ENCODE results near the gene SCTR.

The SCTR gene

GRCh38 chr2:119455066-119455718 lies 69.1 kb downstream of the SCTR start:
- Histone ChIP-seq H3K9ac (ENCODE audit: low read depth, low read length) (no peak overlapping the region), H3K4me3 (ENCODE audit: low read length) (no peak overlapping the region), H3K27ac (ENCODE audit: low read depth, low read length) (no peak overlapping the region), H3K27me3 (ENCODE audit: insufficient read depth, low read length) (no peaks in the 10 kb centered on the region; the same call in 1 of the 2 replicates), H3K9me3 (ENCODE audit: insufficient read depth, low read depth, low read length) (no peaks in the 10 kb centered on the region), H3K4me1 (ENCODE audit: insufficient read depth, low read length) (no peaks in the 10 kb centered on the region), H3K36me3 (ENCODE audit: insufficient read depth, low read length) (no peaks in the 10 kb centered on the region)
- 91% methylated on average over 13 of the region's 13 CpGs for WGBS

DNA sequence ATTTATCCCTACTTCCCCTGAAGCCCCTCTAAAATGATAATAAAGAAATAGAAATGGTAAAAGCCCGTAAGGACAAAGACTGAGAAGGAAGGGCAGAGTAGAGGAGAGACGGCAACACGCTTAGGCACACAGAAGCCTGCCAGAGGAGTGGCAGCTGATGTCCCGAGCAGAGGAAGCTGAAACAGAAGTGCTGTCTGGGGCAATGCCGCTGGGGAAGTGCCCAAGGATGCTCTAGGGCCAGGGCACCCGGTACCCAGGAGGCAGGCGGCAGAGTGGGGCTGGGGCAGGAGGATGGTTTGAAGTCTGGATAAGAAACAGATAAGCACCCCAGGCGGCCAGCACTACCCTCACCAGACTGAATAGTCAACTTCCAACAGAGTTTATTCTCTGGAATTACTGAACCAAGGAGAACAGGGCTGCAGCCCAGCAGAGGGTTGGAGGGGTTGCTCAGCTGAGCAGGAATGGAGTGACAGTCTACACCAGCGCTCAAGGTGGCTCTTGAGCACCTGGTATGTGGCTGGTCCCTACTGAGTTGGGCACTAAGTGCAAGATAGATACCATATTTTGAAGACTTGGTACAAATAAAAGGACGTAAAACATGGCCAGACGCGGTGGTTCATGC lies 70.2 kb downstream of the SCTR start:
- Histone ChIP-seq H3K4me3 (ENCODE audit: low read length) (no peak overlapping the region), H3K27me3 (ENCODE audit: insufficient read depth, low read length) (no peaks in the 10 kb centered on the region; the same call in 1 of the 2 replicates), H3K36me3 (ENCODE audit: insufficient read depth, low read length) (no peaks in the 10 kb centered on the region), H3K4me1 (ENCODE audit: insufficient read depth, low read length) (no peaks in the 10 kb centered on the region), H3K9ac (ENCODE audit: low read depth, low read length) (no peak overlapping the region), H3K27ac (ENCODE audit: low read depth, low read length) (no peak overlapping the region), H3K9me3 (ENCODE audit: insufficient read depth, low read depth, low read length) (no peaks in the 10 kb centered on the region)
- WGBS = 85% methylated on average over 11 of the region's 12 CpGs

- Histone ChIP-seq H3K4me3 (ENCODE audit: low read length) (no peak overlapping the region), H3K36me3 (ENCODE audit: insufficient read depth, low read length) (no peaks in the 10 kb centered on the region), H3K9me3 (ENCODE audit: insufficient read depth, low read depth, low read length) (no peaks in the 10 kb centered on the region), H3K27me3 (ENCODE audit: insufficient read depth, low read length) (peaks cover 3% of the 10 kb centered on the region), H3K4me1 (ENCODE audit: insufficient read depth, low read length) (0 out of 2 replicates have a peak, but pooled peaks cover 3% of the 10 kb centered on the region), H3K27ac (ENCODE audit: low read depth, low read length) (no peak overlapping the region), H3K9ac (ENCODE audit: low read depth, low read length) (no peak overlapping the region)
- WGBS = 88% methylated on average over 9 of the region's 9 CpGs
Measured at GRCh38 chr2:119451336-119452050, 72.8 kb downstream of the SCTR start.

DNA sequence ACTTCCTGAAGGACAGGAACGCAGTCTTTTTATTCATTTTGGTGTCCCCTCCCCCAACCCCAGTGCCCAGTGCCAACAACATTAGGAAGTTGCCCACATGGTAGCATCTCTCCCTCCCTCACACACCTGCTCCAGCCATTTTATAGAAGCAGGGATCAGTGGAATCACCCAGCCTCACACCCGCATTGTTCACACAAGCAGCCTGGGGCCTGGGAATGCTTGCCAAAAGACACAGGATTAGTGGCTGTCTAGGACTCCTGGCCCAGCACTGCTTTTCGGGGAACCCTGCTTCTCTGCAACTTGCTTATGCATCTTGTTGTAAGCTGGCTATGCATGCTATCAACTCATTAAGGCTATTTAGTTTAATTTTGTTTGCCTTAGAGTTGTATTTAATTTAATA lies 74.8 kb downstream of the SCTR start:
- H3K27me3 ChIP-seq (ENCODE audit: insufficient read depth, low read length) = peaks cover 3% of the 10 kb centered on the region
- 84% methylated on average over 3 of the region's 3 CpGs for WGBS
- H3K4me3 ChIP-seq (ENCODE audit: low read length) = no peak overlapping the region
- peaks cover 9% of the 10 kb centered on the region; the same call in 1 of the 2 replicates for H3K4me1 ChIP-seq (ENCODE audit: insufficient read depth, low read length)
- no peaks in the 10 kb centered on the region for H3K9me3 ChIP-seq (ENCODE audit: insufficient read depth, low read depth, low read length)
- no peaks in the 10 kb centered on the region for H3K36me3 ChIP-seq (ENCODE audit: insufficient read depth, low read length)
- H3K27ac ChIP-seq (ENCODE audit: low read depth, low read length) = no peak overlapping the region
- no peak overlapping the region for H3K9ac ChIP-seq (ENCODE audit: low read depth, low read length)

GRCh38 chr2:119448427-119449141 lies 75.7 kb downstream of the SCTR start:
- Histone ChIP-seq H3K9me3 (ENCODE audit: insufficient read depth, low read depth, low read length) (no peaks in the 10 kb centered on the region), H3K27me3 (ENCODE audit: insufficient read depth, low read length) (peaks cover 3% of the 10 kb centered on the region), H3K4me3 (ENCODE audit: low read length) (no peak overlapping the region), H3K9ac (ENCODE audit: low read depth, low read length) (no peak overlapping the region), H3K4me1 (ENCODE audit: insufficient read depth, low read length) (peaks cover 9% of the 10 kb centered on the region; the same call in 1 of the 2 replicates), H3K27ac (ENCODE audit: low read depth, low read length) (no peak overlapping the region), H3K36me3 (ENCODE audit: insufficient read depth, low read length) (no peaks in the 10 kb centered on the region)
- 82% methylated on average over 9 of the region's 9 CpGs for WGBS

GRCh38 chr2:119446037-119446436 lies 78.2 kb downstream of the SCTR start:
- no peaks in the 10 kb centered on the region for H3K9me3 ChIP-seq (ENCODE audit: insufficient read depth, low read depth, low read length)
- WGBS = 88% methylated on average over 9 of the region's 9 CpGs

GRCh38 chr2:119442850-119443249 lies 81.4 kb downstream of the SCTR start:
- Histone ChIP-seq H3K27me3 (ENCODE audit: insufficient read depth, low read length) (0 out of 2 replicates have a peak, but pooled peaks cover under 1% of the 10 kb centered on the region), H3K27ac (ENCODE audit: low read depth, low read length) (no peak overlapping the region), H3K4me1 (ENCODE audit: insufficient read depth, low read length) (peaks cover 5% of the 10 kb centered on the region; the same call in 1 of the 2 replicates), H3K4me3 (ENCODE audit: low read length) (no peak overlapping the region), H3K9ac (ENCODE audit: low read depth, low read length) (no peak overlapping the region), H3K36me3 (ENCODE audit: insufficient read depth, low read length) (no peaks in the 10 kb centered on the region), H3K9me3 (ENCODE audit: insufficient read depth, low read depth, low read length) (no peaks in the 10 kb centered on the region)
- 93% methylated on average over 10 of the region's 11 CpGs for WGBS

More at GRCh38 chr2:119446037-119446436, 78.2 kb downstream of the SCTR start:
- H3K36me3 ChIP-seq (ENCODE audit: insufficient read depth, low read length) = no peaks in the 10 kb centered on the region
- no peak overlapping the region for H3K4me3 ChIP-seq (ENCODE audit: low read length)
- H3K27ac ChIP-seq (ENCODE audit: low read depth, low read length) = no peak overlapping the region
- H3K9ac ChIP-seq (ENCODE audit: low read depth, low read length) = no peak overlapping the region
- peaks cover 3% of the 10 kb centered on the region; the same call in 1 of the 2 replicates for H3K27me3 ChIP-seq (ENCODE audit: insufficient read depth, low read length)
- H3K4me1 ChIP-seq (ENCODE audit: insufficient read depth, low read length) = peaks cover 9% of the 10 kb centered on the region; the same call in 1 of the 2 replicates

- 90% methylated on average over 7 of the region's 7 CpGs for whole genome bisulfite sequencing
- no peaks in the 10 kb centered on the region for H3K27me3 ChIP-seq (ENCODE audit: insufficient read depth, low read length)
- H3K4me1 ChIP-seq (ENCODE audit: insufficient read depth, low read length) = peaks cover 5% of the 10 kb centered on the region; the same call in 1 of the 2 replicates
- no peaks in the 10 kb centered on the region for H3K36me3 ChIP-seq (ENCODE audit: insufficient read depth, low read length)
- no peak overlapping the region for H3K27ac ChIP-seq (ENCODE audit: low read depth, low read length)
- no peak overlapping the region for H3K9ac ChIP-seq (ENCODE audit: low read depth, low read length)
- no peaks in the 10 kb centered on the region for H3K9me3 ChIP-seq (ENCODE audit: insufficient read depth, low read depth, low read length)
- no peak overlapping the region for H3K4me3 ChIP-seq (ENCODE audit: low read length)
Measured at GRCh38 chr2:119442226-119442619, 82.1 kb downstream of the SCTR start.

- Histone ChIP-seq H3K27me3 (ENCODE audit: insufficient read depth, low read length) (no peaks in the 10 kb centered on the region), H3K36me3 (ENCODE audit: insufficient read depth, low read length) (no peaks in the 10 kb centered on the region), H3K9me3 (ENCODE audit: insufficient read depth, low read depth, low read length) (no peaks in the 10 kb centered on the region), H3K4me1 (ENCODE audit: insufficient read depth, low read length) (peaks cover 5% of the 10 kb centered on the region; the same call in 1 of the 2 replicates), H3K27ac (ENCODE audit: low read depth, low read length) (no peak overlapping the region), H3K4me3 (ENCODE audit: low read length) (no peak overlapping the region), H3K9ac (ENCODE audit: low read depth, low read length) (no peak overlapping the region)
- 87% methylated on average over 8 of the region's 8 CpGs for WGBS
Measured at GRCh38 chr2:119441376-119442225, 82.7 kb downstream of the SCTR start.

DNA sequence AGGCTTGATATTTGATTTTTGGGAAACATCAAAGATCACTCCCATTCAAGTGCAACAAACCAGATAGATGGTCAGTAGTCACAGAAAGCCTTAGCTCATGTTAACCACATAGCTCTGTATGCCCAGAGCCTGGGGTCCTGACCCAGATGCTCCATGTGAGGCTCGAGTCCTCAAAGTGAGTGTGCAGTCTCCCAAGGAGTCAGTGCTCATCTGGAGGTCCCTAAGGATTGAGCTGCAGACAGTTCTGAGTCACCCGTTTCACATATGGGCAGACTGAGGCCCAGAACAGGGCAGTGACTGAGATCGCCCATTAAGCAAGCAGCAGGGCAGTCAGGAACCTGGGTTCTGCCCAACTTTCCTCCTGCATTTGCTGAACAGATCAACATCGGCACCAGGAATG lies 83.4 kb downstream of the SCTR start:
- WGBS = 93% methylated on average over 4 of the region's 4 CpGs
- Histone ChIP-seq H3K4me1 (ENCODE audit: insufficient read depth, low read length) (peaks cover under 1% of the 10 kb centered on the region; the same call in 1 of the 2 replicates), H3K27me3 (ENCODE audit: insufficient read depth, low read length) (no peaks in the 10 kb centered on the region), H3K36me3 (ENCODE audit: insufficient read depth, low read length) (no peaks in the 10 kb centered on the region), H3K9me3 (ENCODE audit: insufficient read depth, low read depth, low read length) (no peaks in the 10 kb centered on the region), H3K4me3 (ENCODE audit: low read length) (no peak overlapping the region), H3K9ac (ENCODE audit: low read depth, low read length) (no peak overlapping the region), H3K27ac (ENCODE audit: low read depth, low read length) (no peak overlapping the region)

All from HUES64 (cell line).